Osteoblast (primary cell): Measurements from ENCODE around the gene ARHGAP28. TPM values are rescaled to one million over a fixed set of nuclear protein-coding genes. Genes with fewer than 3 reads are reported as not detected.

ENCODE experiments used
- DNase-seq: peaks from one replicate; pipeline ENCODE4 v3.0.0; 2011; ENCODE audit warnings: low spot score, mixed read lengths; ENCODE audit not compliant: insufficient read length; ENCODE audit errors: missing footprints
- H2AFZ ChIP-seq: 2 replicates; pipeline ENCODE4 v1.6.0; 2011; ENCODE audit warnings: mild to moderate bottlenecking, low read length
- H3K27ac ChIP-seq: 2 replicates; pipeline ENCODE4 v1.5.1; 2011; ENCODE audit warnings: mild to moderate bottlenecking, low read depth, low read length, moderate library complexity
- H3K27me3 ChIP-seq: 2 replicates; pipeline ENCODE4 v1.6.0; 2012; ENCODE audit warnings: mild to moderate bottlenecking, control low read depth, inconsistent platforms, low read length, moderate library complexity; ENCODE audit not compliant: insufficient read depth
- H3K36me3 ChIP-seq: 2 replicates; pipeline ENCODE4 v1.5.1; 2011; ENCODE audit warnings: mild to moderate bottlenecking, low read length, control low read depth, moderate library complexity; ENCODE audit not compliant: insufficient read depth
- H3K4me1 ChIP-seq: 2 replicates; pipeline ENCODE4 v1.5.1; 2011; ENCODE audit warnings: mild to moderate bottlenecking, low read length, control low read depth, moderate library complexity; ENCODE audit not compliant: insufficient read depth
- H3K4me2 ChIP-seq: 2 replicates; pipeline ENCODE4 v1.6.0; 2011; ENCODE audit warnings: mild to moderate bottlenecking, low read length; ENCODE audit not compliant: insufficient read depth
- H3K4me3 ChIP-seq: fragments of 200-600 bp; sonication (generic); 3 replicates; pipeline ENCODE4 v1.5.1; 2012; ENCODE audit warnings: mild to moderate bottlenecking, low read length, inconsistent platforms; ENCODE audit not compliant: insufficient read depth
- H3K79me2 ChIP-seq: 2 replicates; pipeline ENCODE4 v1.6.0; 2012; ENCODE audit warnings: mild to moderate bottlenecking, low read length, control low read depth, inconsistent platforms; ENCODE audit not compliant: insufficient read depth
- H3K9me3 ChIP-seq: 2 replicates; pipeline ENCODE4 v1.5.1; 2011; ENCODE audit warnings: low read depth, low read length, control low read depth
- H4K20me1 ChIP-seq: 2 replicates; pipeline ENCODE4 v1.6.0; 2012; ENCODE audit warnings: mild to moderate bottlenecking, low read length, control low read depth; ENCODE audit not compliant: insufficient read depth
- CTCF ChIP-seq: IDR thresholded peaks from 2 replicates; pipeline ENCODE4 v1.5.1; 2011; ENCODE audit warnings: mild to moderate bottlenecking, low read depth, low read length, moderate library complexity; ENCODE audit errors: extremely low read depth
- total RNA-seq: library from RNA; depleted of rRNA; stranded (reverse); fragments of >200 nt; gene quantifications from 2 replicates; pipeline ENCODE4 v1.2.3, GENCODE V29; 2012

ARHGAP28 gene
- total RNA-seq, 1 donor = 23.9 TPM

- H3K36me3 ChIP-seq = no peaks in the 10 kb centered on the region
- H3K4me2 ChIP-seq = no peak overlapping the region
- TF ChIP-seq CTCF = no peak
- no peaks in the 10 kb centered on the region for H3K4me1 ChIP-seq
- H3K4me3 ChIP-seq = no peak overlapping the region
- H3K27me3 ChIP-seq = no peaks in the 10 kb centered on the region
- H4K20me1 ChIP-seq = no peaks in the 10 kb centered on the region
- no peak overlapping the region for H3K27ac ChIP-seq
- no peak for DNase-seq
- H2AFZ ChIP-seq = no peak overlapping the region
- no peaks in the 10 kb centered on the region for H3K9me3 ChIP-seq
- no peaks in the 10 kb centered on the region for H3K79me2 ChIP-seq
These were observed 122.0 kb downstream of the ARHGAP28 start for GRCh38 chr18:6851480-6851879.

- Histone ChIP-seq H3K4me1 (no peaks in the 10 kb centered on the region), H3K4me3 (no peak overlapping the region), H3K9me3 (no peaks in the 10 kb centered on the region), H3K4me2 (no peak overlapping the region), H3K79me2 (no peaks in the 10 kb centered on the region), H3K27me3 (no peaks in the 10 kb centered on the region), H3K27ac (no peak overlapping the region), H3K36me3 (no peaks in the 10 kb centered on the region), H2AFZ (no peak overlapping the region), H4K20me1 (no peaks in the 10 kb centered on the region)
- TF ChIP-seq CTCF = no peak
- no peak for DNase-seq
These were observed 125.3 kb downstream of the ARHGAP28 start for GRCh38 chr18:6854811-6855210.

- TF ChIP-seq CTCF = no peak
- Histone ChIP-seq H3K4me2 (no peak overlapping the region), H2AFZ (no peak overlapping the region), H3K79me2 (no peaks in the 10 kb centered on the region), H3K36me3 (no peaks in the 10 kb centered on the region), H4K20me1 (no peaks in the 10 kb centered on the region), H3K27me3 (no peaks in the 10 kb centered on the region), H3K9me3 (no peaks in the 10 kb centered on the region), H3K27ac (no peak overlapping the region), H3K4me1 (no peaks in the 10 kb centered on the region), H3K4me3 (no peak overlapping the region)
- DNase-seq = no peak
These were observed 126.3 kb downstream of the ARHGAP28 start for GRCh38 chr18:6855767-6856166.

- no peak overlapping the region for H3K27ac ChIP-seq
- no peak for DNase-seq
- H3K4me2 ChIP-seq = no peak overlapping the region
These were observed 127.8 kb downstream of the ARHGAP28 start for GRCh38 chr18:6857300-6857699.

More at GRCh38 chr18:6857300-6857699, 127.8 kb downstream of the ARHGAP28 start:
- H3K36me3 ChIP-seq = no peaks in the 10 kb centered on the region
- no peaks in the 10 kb centered on the region for H3K27me3 ChIP-seq
- no peak overlapping the region for H3K4me3 ChIP-seq
- H3K9me3 ChIP-seq = no peaks in the 10 kb centered on the region
- H3K79me2 ChIP-seq = no peaks in the 10 kb centered on the region
- TF ChIP-seq CTCF = no peak
- no peak overlapping the region for H2AFZ ChIP-seq
- no peaks in the 10 kb centered on the region for H4K20me1 ChIP-seq
- H3K4me1 ChIP-seq = no peaks in the 10 kb centered on the region
